HG02588 (cell line): ENCODE data around the gene GOLGA8N.

Experiments
- ATAC-seq: cut with Tn5 transposase; IDR thresholded peaks from one replicate; pipeline ENCODE4 v1.9.1; 2021; ENCODE audit warnings: mild to moderate bottlenecking, moderate library complexity; ENCODE audit not compliant: unreplicated experiment

The GOLGA8N gene

GRCh38 chr15:32649342-32649741, 56.1 kb downstream of the GOLGA8N start:
- no peak for ATAC-seq

- ATAC-seq: peak; percentile 76
These were observed 58.1 kb downstream of the GOLGA8N start for GRCh38 chr15:32651229-32651837.

GRCh38 chr15:32652178-32652577, 58.9 kb downstream of the GOLGA8N start:
- ATAC-seq: no peak

DNA sequence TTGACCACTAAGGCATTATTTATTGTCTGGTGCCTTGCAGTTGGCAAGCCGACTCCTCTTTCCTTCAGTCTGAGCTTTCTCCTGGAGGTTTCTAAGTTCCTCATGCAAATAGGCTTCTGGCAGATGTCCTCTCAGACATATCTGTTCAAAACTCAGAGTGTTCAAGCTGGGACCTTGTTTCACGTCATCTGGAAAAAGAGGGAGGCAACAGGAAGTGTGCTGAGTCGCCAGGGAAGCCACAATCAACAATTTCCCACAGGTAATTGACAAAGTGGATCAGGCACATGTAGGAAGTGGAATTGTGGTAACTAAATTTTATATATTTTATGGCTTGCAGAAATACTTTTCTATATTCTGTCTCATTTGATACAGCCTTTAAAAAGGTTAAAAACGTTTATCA, 62.8 kb downstream of the GOLGA8N start:
- ATAC-seq: no peak

GRCh38 chr15:32656496-32656895, 63.2 kb downstream of the GOLGA8N start:
- ATAC-seq: no peak
